PC-3 (cell line): Measurements from ENCODE around the gene MARCKSL1. TPM values are rescaled to one million over a fixed set of nuclear protein-coding genes. Genes with fewer than 3 reads are reported as not detected.

Experiments
- ATAC-seq: fragments of 200-7000 bp; cut with Tn5 transposase; 2 replicates; pipeline ENCODE4 v1.9.1; 2020; ENCODE audit warnings: mild to moderate bottlenecking, moderate library complexity
- BruUV-seq: library from RNA; stranded (reverse); fragments of 400-500 nt; replicated peaks from 2 replicates; lab custom pipeline; 2021; lab: Mats Ljungman, UMichigan
- CTCF ChIA-PET: fragments of 300-600 bp; sonication (Branson Sonifier 250); formaldehyde crosslinking; loops from one replicate; lab custom pipeline; 2022; ENCODE audit warnings: antibody characterized with exemption; lab: Charles Lee
- POLR2A ChIA-PET: fragments of 300-600 bp; sonication (Branson Sonifier 250); formaldehyde crosslinking; loops from one replicate; lab custom pipeline; 2022; ENCODE audit warnings: antibody characterized with exemption; ENCODE audit not compliant: unreplicated experiment; lab: Charles Lee
- DNase-seq: peaks from one replicate; pipeline ENCODE4 v3.0.0-alpha.2; 2015
- H2AFZ ChIP-seq: fragments of 300-600 bp; sonication (generic); 2 replicates; pipeline ENCODE4 v1.6.0; 2016; ENCODE audit warnings: antibody characterized with exemption, low read length
- H3F3A ChIP-seq: fragments of 300-600 bp; sonication (generic); one replicate; pipeline ENCODE4 v1.6.0; 2017; ENCODE audit warnings: antibody characterized with exemption, low read length, control low read depth, mild to moderate bottlenecking; ENCODE audit not compliant: unreplicated experiment
- H3K27ac ChIP-seq: fragments of 300-600 bp; sonication (generic); 2 replicates; pipeline ENCODE4 v1.5.1; 2016; ENCODE audit warnings: mild to moderate bottlenecking, low read length
- H3K27me3 ChIP-seq: fragments of 300-600 bp; sonication (generic); 2 replicates; pipeline ENCODE4 v1.6.1; 2016; ENCODE audit warnings: low read length, mixed read lengths
- H3K36me3 ChIP-seq: fragments of 300-600 bp; sonication (generic); 2 replicates; pipeline ENCODE4 v1.6.1; 2016; ENCODE audit warnings: low read depth, mixed run types, low read length, mixed read lengths
- H3K4me1 ChIP-seq: fragments of 300-600 bp; sonication (generic); 2 replicates; pipeline ENCODE4 v1.5.1; 2016; ENCODE audit warnings: low read length; ENCODE audit not compliant: insufficient read depth
- H3K4me2 ChIP-seq: fragments of 300-600 bp; sonication (generic); 2 replicates; pipeline ENCODE4 v1.6.0; 2016; ENCODE audit warnings: low read length
- H3K4me3 ChIP-seq: fragments of 300-600 bp; sonication (generic); 2 replicates; pipeline ENCODE4 v1.5.1; 2016; ENCODE audit warnings: mild to moderate bottlenecking, low read length, mixed read lengths
- H3K79me2 ChIP-seq: fragments of 300-600 bp; sonication (generic); 2 replicates; pipeline ENCODE4 v1.6.1; 2017; ENCODE audit warnings: low read length, mixed read lengths
- H3K9ac ChIP-seq: fragments of 300-600 bp; sonication (generic); 2 replicates; pipeline ENCODE4 v1.6.0; 2016; ENCODE audit warnings: mild to moderate bottlenecking, low read length
- H3K9me2 ChIP-seq: fragments of 300-600 bp; sonication (generic); replicated peaks from 2 replicates; pipeline ENCODE4 v1.6.1; 2016; ENCODE audit warnings: mixed run types, low read length, mixed read lengths
- H3K9me3 ChIP-seq: fragments of 300-600 bp; sonication (generic); 2 replicates; pipeline ENCODE4 v1.6.1; 2016; ENCODE audit warnings: low read length, mixed read lengths
- H4K20me1 ChIP-seq: fragments of 300-600 bp; sonication (generic); 2 replicates; pipeline ENCODE4 v1.6.1; 2016; ENCODE audit warnings: low read length, mixed read lengths
- CTCF ChIP-seq: fragments of 300-600 bp; sonication (generic); conservative IDR thresholded peaks from 2 replicates; pipeline ENCODE4 v1.5.1; 2017; ENCODE audit warnings: antibody characterized with exemption, low read depth, mild to moderate bottlenecking, low read length
- EZH2 ChIP-seq: fragments of 300-600 bp; sonication (generic); IDR thresholded peaks from one replicate; pipeline ENCODE4 v1.6.1; 2017; ENCODE audit warnings: antibody characterized with exemption, mild to moderate bottlenecking, low read length; ENCODE audit not compliant: unreplicated experiment
- EZH2phosphoT487 ChIP-seq: fragments of 300-600 bp; sonication (generic); IDR thresholded peaks from 2 replicates; pipeline ENCODE4 v1.6.1; 2018; ENCODE audit warnings: mild to moderate bottlenecking, antibody characterized with exemption, low read length, borderline replicate concordance
- intact Hi-C: fragments of 100-400 bp; cut with micrococcal nuclease; formaldehyde crosslinking; loops from 2 replicates; pipeline ENCODE4 v1.9.0; 2023
- total RNA-seq: library from RNA; depleted of rRNA; stranded (reverse); fragments of >200 nt; gene quantifications from 2 replicates; pipeline ENCODE4 v1.2.3, GENCODE V29; 2014

MARCKSL1 gene
- total RNA-seq, 1 experiment from 2014 or later, result 159 TPM

GRCh38 chr1:32353886-32354570 is 18.0 kb upstream of the MARCKSL1 start:
- CTCF ChIA-PET, result no interaction called here
- ATAC-seq (no peak), DNase-seq (no peak)
- Histone ChIP-seq H3K36me3 (no peaks in the 10 kb centered on the region), H3K4me2 (no peak overlapping the region), H3K9ac (no peak overlapping the region), H3K4me3 (no peak overlapping the region), H3K27me3 (no peaks in the 10 kb centered on the region), H3K9me3 (no peaks in the 10 kb centered on the region), H3K79me2 (no peaks in the 10 kb centered on the region), H3F3A (no peaks in the 10 kb centered on the region), H3K27ac (no peak overlapping the region), H3K9me2 (no peaks in the 10 kb centered on the region), H4K20me1 (no peaks in the 10 kb centered on the region), H2AFZ (no peak overlapping the region), H3K4me1 (peaks cover 13% of the 10 kb centered on the region)
- BruUV-seq, result no TSS peak
- POLR2A ChIA-PET, result no interaction called here
- TF ChIP-seq EZH2, result no peak
- TF ChIP-seq CTCF, result no peak
- no peak for TF ChIP-seq EZH2phosphoT487
- intact Hi-C loops, result no loop called here

GRCh38 chr1:32353431-32353830 is 17.4 kb upstream of the MARCKSL1 start:
- Histone ChIP-seq H4K20me1 (no peaks in the 10 kb centered on the region), H3K9me3 (no peaks in the 10 kb centered on the region), H3K79me2 (no peaks in the 10 kb centered on the region), H3K27ac (no peak overlapping the region), H3K9ac (no peak overlapping the region), H3F3A (no peaks in the 10 kb centered on the region), H2AFZ (no peak overlapping the region), H3K4me3 (no peak overlapping the region), H3K36me3 (no peaks in the 10 kb centered on the region), H3K4me1 (peaks cover 13% of the 10 kb centered on the region), H3K9me2 (no peaks in the 10 kb centered on the region), H3K4me2 (no peak overlapping the region), H3K27me3 (no peaks in the 10 kb centered on the region)
- intact Hi-C loops, result no loop called here
- DNase-seq (no peak), ATAC-seq (no peak)
- no TSS peak for BruUV-seq
- TF ChIP-seq CTCF (no peak), EZH2phosphoT487 (no peak), EZH2 (no peak)
- POLR2A ChIA-PET, result no interaction called here
- CTCF ChIA-PET, result no interaction called here

- no peaks in the 10 kb centered on the region for H3K36me3 ChIP-seq
- no peak overlapping the region for H3K4me3 ChIP-seq
- no peaks in the 10 kb centered on the region for H3K27me3 ChIP-seq
- BruUV-seq, result no TSS peak
- intact Hi-C loops, result no loop called here
- no peak for ATAC-seq
- peak overlapping the region; percentile 96; the same call in 1 of the 2 replicates for H3K4me2 ChIP-seq
- POLR2A ChIA-PET, result no interaction called here
- H3K9me2 ChIP-seq, result no peaks in the 10 kb centered on the region
- H4K20me1 ChIP-seq, result no peaks in the 10 kb centered on the region
- no peaks in the 10 kb centered on the region for H3F3A ChIP-seq
- CTCF ChIA-PET, result no interaction called here
- H3K27ac ChIP-seq, result no peak overlapping the region
- no peak overlapping the region for H3K9ac ChIP-seq
- no peaks in the 10 kb centered on the region for H3K9me3 ChIP-seq
- TF ChIP-seq EZH2phosphoT487 (no peak), EZH2 (no peak), CTCF (no peak)
- H3K79me2 ChIP-seq, result no peaks in the 10 kb centered on the region
- no peak overlapping the region for H2AFZ ChIP-seq
- peaks cover 13% of the 10 kb centered on the region for H3K4me1 ChIP-seq
- no peak for DNase-seq
These were observed 16.9 kb upstream of the MARCKSL1 start for GRCh38 chr1:32352831-32353383.
